DOHH2 (cell line): ENCODE measurements around the gene ANKMY1.
A peak's percentile ranks its signal among the peaks of the same experiment; 100 is the strongest.

Source experiments
- H3F3A ChIP-seq: fragments of 200-600 bp; sonication (generic), shearing (Covaris generic); 2 replicates; pipeline ENCODE4 v1.6.0; 2016; ENCODE audit warnings: antibody characterized with exemption, mild to moderate bottlenecking; ENCODE audit not compliant: control insufficient read depth, insufficient read depth
- H3K27ac ChIP-seq: fragments of 200-600 bp; sonication (generic); 2 replicates; pipeline ENCODE4 v1.5.1; 2014; ENCODE audit warnings: low read depth, mild to moderate bottlenecking, low read length, moderate library complexity
- H3K27me3 ChIP-seq: fragments of 200-600 bp; sonication (generic); 2 replicates; pipeline ENCODE4 v1.6.1; 2014; ENCODE audit warnings: mild to moderate bottlenecking, low read length, mixed read lengths; ENCODE audit not compliant: control insufficient read depth
- H3K36me3 ChIP-seq: fragments of 200-600 bp; sonication (generic); 2 replicates; pipeline ENCODE4 v1.6.1; 2014; ENCODE audit warnings: mild to moderate bottlenecking, low read length, moderate library complexity, mixed read lengths; ENCODE audit not compliant: control insufficient read depth
- H3K4me1 ChIP-seq: fragments of 200-600 bp; sonication (generic); 2 replicates; pipeline ENCODE4 v1.6.1; 2014; ENCODE audit warnings: mild to moderate bottlenecking, low read length, mixed read lengths; ENCODE audit not compliant: control insufficient read depth
- H3K4me2 ChIP-seq: fragments of 200-600 bp; sonication (generic); 2 replicates; pipeline ENCODE4 v1.6.0; 2014; ENCODE audit warnings: mild to moderate bottlenecking, low read length, moderate library complexity
- H3K4me3 ChIP-seq: fragments of 200-600 bp; sonication (generic); 2 replicates; pipeline ENCODE4 v1.5.1; 2014; ENCODE audit warnings: mild to moderate bottlenecking, low read length, mixed read lengths
- H3K79me2 ChIP-seq: fragments of 200-600 bp; sonication (generic); 2 replicates; pipeline ENCODE4 v1.6.1; 2014; ENCODE audit warnings: mild to moderate bottlenecking, low read length, mixed read lengths; ENCODE audit not compliant: control insufficient read depth
- H3K9me2 ChIP-seq: fragments of 200-600 bp; sonication (generic); replicated peaks from 2 replicates; pipeline ENCODE4 v1.6.1; 2014; ENCODE audit warnings: mild to moderate bottlenecking, low read length, mixed read lengths; ENCODE audit not compliant: control insufficient read depth
- H3K9me3 ChIP-seq: fragments of 200-600 bp; sonication (generic); 2 replicates; pipeline ENCODE4 v1.6.1; 2014; ENCODE audit warnings: antibody characterized with exemption, low read length, mixed read lengths; ENCODE audit not compliant: control insufficient read depth, insufficient read depth
- H4K20me1 ChIP-seq: fragments of 200-600 bp; sonication (generic); 2 replicates; pipeline ENCODE4 v1.6.0; 2014; ENCODE audit warnings: low read depth, mild to moderate bottlenecking, antibody characterized with exemption, low read length, moderate library complexity; ENCODE audit not compliant: control insufficient read depth, insufficient read depth
- EZH2phosphoT487 ChIP-seq: fragments of 200-600 bp; sonication (generic); IDR thresholded peaks from 2 replicates; pipeline ENCODE4 v1.6.1; 2017; ENCODE audit warnings: borderline replicate concordance, mild to moderate bottlenecking, antibody characterized with exemption, low read length, moderate library complexity, mixed read lengths
- TF ChIP-seq, protein P1 (sequence below): fragments of 200-600 bp; sonication (generic); IDR thresholded peaks from one replicate; pipeline ENCODE4 v1.5.1; 2014; ENCODE audit warnings: antibody characterized with exemption, mild to moderate bottlenecking, low read depth, low read length; ENCODE audit not compliant: poor library complexity, severe bottlenecking

The ANKMY1 gene

DNA sequence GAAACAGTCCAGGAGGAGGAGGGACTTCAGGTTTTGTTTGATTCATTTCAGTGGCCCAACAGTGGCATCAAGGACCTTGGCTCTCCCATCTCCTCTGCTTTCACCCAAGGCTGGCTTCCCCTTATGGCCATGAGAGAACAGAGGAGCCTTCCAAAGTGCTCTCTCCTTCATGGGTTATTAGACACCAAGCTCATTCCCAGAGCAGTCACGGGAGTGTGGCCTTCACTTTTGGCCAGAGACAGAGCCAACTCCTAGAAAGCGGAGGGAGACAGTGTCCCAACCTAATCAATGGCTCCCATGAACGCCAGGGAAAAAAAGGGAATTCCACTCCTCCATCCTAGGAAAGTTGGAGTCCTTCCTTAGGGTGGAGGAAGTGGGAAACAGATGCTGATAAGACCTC lies 1.5 kb upstream of the ANKMY1 start:
- H3K79me2 ChIP-seq: peaks cover 94% of the 10 kb centered on the region

DNA sequence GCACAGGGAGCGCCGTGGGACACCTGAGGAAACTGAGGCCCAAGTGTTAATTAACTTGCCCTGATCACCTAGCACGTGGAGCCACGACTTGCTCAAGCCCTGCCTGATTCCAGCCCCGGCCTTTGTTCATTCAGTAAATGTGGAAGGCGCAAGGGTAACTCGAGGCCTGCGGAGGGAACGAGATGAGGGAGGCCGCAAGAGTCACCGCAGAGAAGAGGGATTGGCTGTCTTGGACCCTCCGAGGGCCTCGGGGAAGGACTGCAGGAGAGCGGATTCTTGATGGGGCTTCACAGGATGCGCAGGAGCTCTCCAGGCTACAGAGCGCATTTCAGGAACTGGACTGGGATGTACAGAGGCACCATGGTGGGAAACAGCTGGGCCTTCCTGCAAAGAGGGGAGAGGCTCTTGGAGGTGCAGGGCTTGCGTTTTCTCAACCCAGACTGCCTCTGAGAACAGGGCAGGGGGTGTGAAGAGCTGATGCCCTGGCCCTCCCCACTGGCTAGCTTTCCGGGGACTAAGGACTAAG lies 511 bp upstream of the ANKMY1 start:
- no peak overlapping the region for H3K27ac ChIP-seq
- peaks cover 11% of the 10 kb centered on the region for H3F3A ChIP-seq
- H3K79me2 ChIP-seq: peaks cover 92% of the 10 kb centered on the region
- no peaks in the 10 kb centered on the region for H3K27me3 ChIP-seq
- peaks cover 43% of the 10 kb centered on the region for H3K4me1 ChIP-seq
- H3K4me3 ChIP-seq: peak overlapping the region; percentile 93; the same call in 1 of the 2 replicates
- no peaks in the 10 kb centered on the region for H3K9me3 ChIP-seq
- H4K20me1 ChIP-seq: no peaks in the 10 kb centered on the region
- peaks cover 80% of the 10 kb centered on the region for H3K36me3 ChIP-seq
- H3K9me2 ChIP-seq: no peaks in the 10 kb centered on the region
- peak overlapping the region; percentile 71 for H3K4me2 ChIP-seq
- TF ChIP-seq, protein P1, sequence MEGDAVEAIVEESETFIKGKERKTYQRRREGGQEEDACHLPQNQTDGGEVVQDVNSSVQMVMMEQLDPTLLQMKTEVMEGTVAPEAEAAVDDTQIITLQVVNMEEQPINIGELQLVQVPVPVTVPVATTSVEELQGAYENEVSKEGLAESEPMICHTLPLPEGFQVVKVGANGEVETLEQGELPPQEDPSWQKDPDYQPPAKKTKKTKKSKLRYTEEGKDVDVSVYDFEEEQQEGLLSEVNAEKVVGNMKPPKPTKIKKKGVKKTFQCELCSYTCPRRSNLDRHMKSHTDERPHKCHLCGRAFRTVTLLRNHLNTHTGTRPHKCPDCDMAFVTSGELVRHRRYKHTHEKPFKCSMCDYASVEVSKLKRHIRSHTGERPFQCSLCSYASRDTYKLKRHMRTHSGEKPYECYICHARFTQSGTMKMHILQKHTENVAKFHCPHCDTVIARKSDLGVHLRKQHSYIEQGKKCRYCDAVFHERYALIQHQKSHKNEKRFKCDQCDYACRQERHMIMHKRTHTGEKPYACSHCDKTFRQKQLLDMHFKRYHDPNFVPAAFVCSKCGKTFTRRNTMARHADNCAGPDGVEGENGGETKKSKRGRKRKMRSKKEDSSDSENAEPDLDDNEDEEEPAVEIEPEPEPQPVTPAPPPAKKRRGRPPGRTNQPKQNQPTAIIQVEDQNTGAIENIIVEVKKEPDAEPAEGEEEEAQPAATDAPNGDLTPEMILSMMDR: no peak
- no peak for TF ChIP-seq EZH2phosphoT487

More for the DNA sequence above, 1.5 kb upstream of the ANKMY1 start:
- H3K9me2 ChIP-seq: no peaks in the 10 kb centered on the region
- peak overlapping the region; percentile 71 for H3K4me2 ChIP-seq
- H3K4me3 ChIP-seq: peak overlapping the region; percentile 93
- H3K36me3 ChIP-seq: peaks cover 82% of the 10 kb centered on the region
- peaks cover 46% of the 10 kb centered on the region for H3K4me1 ChIP-seq
- no peaks in the 10 kb centered on the region for H3K27me3 ChIP-seq
- no peaks in the 10 kb centered on the region for H4K20me1 ChIP-seq
- TF ChIP-seq, protein P1: no peak
- no peak for TF ChIP-seq EZH2phosphoT487
- H3K27ac ChIP-seq: 0 out of 2 replicates have a peak overlapping the region, but pooled peaks have one; percentile 88
- peaks cover 16% of the 10 kb centered on the region for H3F3A ChIP-seq
- no peaks in the 10 kb centered on the region for H3K9me3 ChIP-seq

DNA sequence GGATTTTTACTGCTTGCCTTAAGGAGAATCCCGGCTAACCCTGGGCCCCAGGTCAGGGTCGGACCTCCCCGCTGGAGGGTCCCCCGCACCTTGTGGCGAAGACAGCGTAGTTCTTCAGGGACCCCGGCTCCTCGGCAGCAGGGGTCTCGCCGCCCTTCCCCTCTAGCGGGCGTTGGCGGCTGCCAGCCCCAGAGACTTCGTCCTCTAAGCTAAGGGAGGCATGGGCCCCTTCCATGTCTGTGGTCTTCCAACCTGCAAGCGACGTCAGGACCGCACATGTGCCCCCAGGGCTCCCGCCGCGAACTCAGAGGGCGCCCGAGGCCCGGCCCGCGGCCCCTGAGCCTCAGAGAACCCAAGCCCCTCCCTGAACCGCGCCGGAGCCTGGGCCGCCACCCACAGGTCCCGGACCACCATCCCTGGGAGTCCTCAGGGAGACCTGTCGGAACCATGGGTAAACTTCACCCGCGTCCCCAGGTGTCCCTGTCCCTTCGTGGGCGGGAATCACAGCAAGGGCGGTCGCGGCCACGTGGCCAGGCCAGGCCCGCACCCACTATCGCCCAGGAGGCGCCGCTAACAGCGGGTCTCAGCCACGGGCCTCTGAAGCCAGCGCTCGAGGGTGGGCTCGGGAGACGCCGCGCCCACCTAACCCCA lies 562 bp downstream of the ANKMY1 start:
- Histone ChIP-seq H3K4me3 (no peak overlapping the region), H3K4me2 (no peak overlapping the region), H3K79me2 (peaks cover 89% of the 10 kb centered on the region)

More for the DNA sequence above, 562 bp downstream of the ANKMY1 start:
- Histone ChIP-seq H3K36me3 (peaks cover 80% of the 10 kb centered on the region), H3K27me3 (no peaks in the 10 kb centered on the region), H3K27ac (no peak overlapping the region), H3F3A (peaks cover 12% of the 10 kb centered on the region), H3K9me2 (no peaks in the 10 kb centered on the region), H4K20me1 (no peaks in the 10 kb centered on the region), H3K4me1 (peaks cover 36% of the 10 kb centered on the region), H3K9me3 (no peaks in the 10 kb centered on the region)
- TF ChIP-seq EZH2phosphoT487: no peak
- TF ChIP-seq, protein P1: no peak
